H9 (cell line): Measurements from ENCODE around the gene SLC4A11. TPM values are rescaled to one million over a fixed set of nuclear protein-coding genes. Genes with fewer than 3 reads are reported as not detected.

Source experiments
- DNase-seq: peaks from one replicate; pipeline ENCODE4 v3.0.0-alpha.2; 2017
- H2AFZ ChIP-seq: one replicate; pipeline ENCODE4 v1.6.1; 2013; ENCODE audit warnings: mild to moderate bottlenecking, low read length, control low read depth, moderate library complexity
- H2AK5ac ChIP-seq: 2 replicates; pipeline ENCODE4 v1.6.1; 2013; ENCODE audit warnings: low read length, control low read depth, mixed read lengths; ENCODE audit not compliant: insufficient read length
- H2BK120ac ChIP-seq: one replicate; pipeline ENCODE4 v1.6.1; 2013; ENCODE audit warnings: low read depth, mild to moderate bottlenecking, low read length, control low read depth, inconsistent platforms; ENCODE audit not compliant: poor library complexity, severe bottlenecking
- H2BK12ac ChIP-seq: 2 replicates; pipeline ENCODE4 v1.6.1; 2013; ENCODE audit warnings: low read length, control low read depth, mixed read lengths, low read depth; ENCODE audit not compliant: insufficient read length
- H2BK15ac ChIP-seq: 2 replicates; pipeline ENCODE4 v1.6.1; 2013; ENCODE audit warnings: low read depth, low read length, control low read depth
- H2BK20ac ChIP-seq: one replicate; pipeline ENCODE4 v1.6.1; 2013; ENCODE audit warnings: low read depth, mild to moderate bottlenecking, low read length, control low read depth, inconsistent platforms; ENCODE audit not compliant: poor library complexity, severe bottlenecking
- H2BK5ac ChIP-seq: 2 replicates; pipeline ENCODE4 v1.6.1; 2013; ENCODE audit warnings: low read length, control low read depth, mixed read lengths; ENCODE audit not compliant: insufficient read length
- H3K14ac ChIP-seq: 2 replicates; pipeline ENCODE4 v1.6.1; 2013; ENCODE audit warnings: low read length, control low read depth; ENCODE audit not compliant: insufficient read depth
- H3K18ac ChIP-seq: 2 replicates; pipeline ENCODE4 v1.6.1; 2013; ENCODE audit warnings: low read depth, mild to moderate bottlenecking, mixed read lengths, low read length, control low read depth; ENCODE audit not compliant: insufficient read length
- H3K23ac ChIP-seq: 2 replicates; pipeline ENCODE4 v1.6.1; 2013; ENCODE audit warnings: low read length, control low read depth, mixed read lengths, low read depth; ENCODE audit not compliant: insufficient read length
- H3K23me2 ChIP-seq: 2 replicates; pipeline ENCODE4 v1.6.1; 2013; ENCODE audit warnings: low read depth, mild to moderate bottlenecking, mixed read lengths, low read length, control low read depth; ENCODE audit not compliant: insufficient read length, poor library complexity, severe bottlenecking
- H3K27ac ChIP-seq: 2 replicates; pipeline ENCODE4 v1.5.1; 2013; ENCODE audit warnings: low read length, control low read depth, mixed read lengths, low read depth; ENCODE audit not compliant: insufficient read length
- H3K27me3 ChIP-seq: 2 replicates; pipeline ENCODE4 v1.6.1; 2013; ENCODE audit warnings: low read length, control low read depth, inconsistent platforms; ENCODE audit not compliant: insufficient read depth
- H3K4ac ChIP-seq: 2 replicates; pipeline ENCODE4 v1.6.1; 2013; ENCODE audit warnings: low read depth, mild to moderate bottlenecking, control low read depth, inconsistent platforms, low read length, moderate library complexity
- H3K4me1 ChIP-seq: 2 replicates; pipeline ENCODE4 v1.6.1; 2013; ENCODE audit warnings: low read length, control low read depth, inconsistent platforms; ENCODE audit not compliant: insufficient read depth
- H3K4me2 ChIP-seq: 2 replicates; pipeline ENCODE4 v1.6.1; 2013; ENCODE audit warnings: low read length, control low read depth, mixed read lengths; ENCODE audit not compliant: insufficient read length, insufficient read depth
- H3K56ac ChIP-seq: 2 replicates; pipeline ENCODE4 v1.6.1; 2013; ENCODE audit warnings: low read depth, mild to moderate bottlenecking, mixed read lengths, low read length, control low read depth; ENCODE audit not compliant: insufficient read length
- H3K79me1 ChIP-seq: 2 replicates; pipeline ENCODE4 v1.6.1; 2013; ENCODE audit warnings: low read depth, mild to moderate bottlenecking, moderate library complexity, low read length, control low read depth, inconsistent platforms; ENCODE audit not compliant: insufficient read depth, poor library complexity, severe bottlenecking
- H3K79me2 ChIP-seq: 2 replicates; pipeline ENCODE4 v1.6.1; 2013; ENCODE audit warnings: low read length, control low read depth, inconsistent platforms; ENCODE audit not compliant: insufficient read depth
- H3K9ac ChIP-seq: 2 replicates; pipeline ENCODE4 v1.6.1; 2013; ENCODE audit warnings: low read length, control low read depth, mixed read lengths; ENCODE audit not compliant: insufficient read length; ENCODE audit errors: extremely low read depth
- H3K9me3 ChIP-seq: one replicate; pipeline ENCODE4 v1.6.1; 2013; ENCODE audit warnings: low read depth, low read length, inconsistent platforms; ENCODE audit not compliant: control insufficient read depth
- H3T11ph ChIP-seq: one replicate; pipeline ENCODE4 v1.6.1; 2013; ENCODE audit warnings: mild to moderate bottlenecking, low read length, control low read depth, inconsistent platforms
- H4K20me1 ChIP-seq: one replicate; pipeline ENCODE4 v1.6.1; 2013; ENCODE audit not compliant: control insufficient read depth, insufficient read length, insufficient read depth
- H4K5ac ChIP-seq: 2 replicates; pipeline ENCODE4 v1.6.1; 2013; ENCODE audit warnings: low read depth, mild to moderate bottlenecking, mixed read lengths, low read length, control low read depth; ENCODE audit not compliant: insufficient read length
- H4K8ac ChIP-seq: replicated peaks from 2 replicates; pipeline ENCODE4 v1.6.1; 2013; ENCODE audit warnings: low read length, control low read depth, mixed read lengths, low read depth; ENCODE audit not compliant: insufficient read length
- H4K91ac ChIP-seq: 2 replicates; pipeline ENCODE4 v1.6.1; 2013; ENCODE audit warnings: low read depth, mild to moderate bottlenecking, moderate library complexity, mixed read lengths, low read length, control low read depth; ENCODE audit not compliant: insufficient read length
- H3K27ac Mint-ChIP-seq, 3 experiments: 2 replicates in 2 of 3; 3 replicates in 1 of 3; pipeline ENCODE4 v1.8.0; 2020 to 2021; ENCODE audit warnings: mixed read lengths in 3 of 3, mild to moderate bottlenecking in 1 of 3, moderate library complexity in 1 of 3
- H3K27me3 Mint-ChIP-seq: 2 replicates; pipeline ENCODE4 v1.8.0; 2021; ENCODE audit warnings: low read depth, mild to moderate bottlenecking, moderate library complexity, mixed read lengths
- H3K36me3 Mint-ChIP-seq, 3 experiments: 2 replicates in 2 of 3; 3 replicates in 1 of 3; pipeline ENCODE4 v1.8.0; 2020 to 2021; ENCODE audit warnings: low read depth in 3 of 3, mixed read lengths in 3 of 3; ENCODE audit not compliant: insufficient read depth in 1 of 3
- H3K4me1 Mint-ChIP-seq, 2 experiments: 2 replicates each; pipeline ENCODE4 v1.8.0; 2020; ENCODE audit warnings: mixed read lengths in 2 of 2
- H3K4me3 Mint-ChIP-seq, 2 experiments: 2 replicates in 1 of 2; 3 replicates in 1 of 2; pipeline ENCODE4 v1.8.0; 2020 to 2021; ENCODE audit warnings: mild to moderate bottlenecking in 2 of 2, mixed read lengths in 2 of 2, moderate library complexity in 1 of 2
- H3K9me3 Mint-ChIP-seq, 2 experiments: 2 replicates in 1 of 2; 3 replicates in 1 of 2; pipeline ENCODE4 v1.8.0; 2020; ENCODE audit warnings: mild to moderate bottlenecking in 2 of 2, mixed read lengths in 2 of 2, moderate library complexity in 1 of 2
- CTCF ChIP-seq: fragments of 200-600 bp; sonication (generic); conservative IDR thresholded peaks from 3 replicates; pipeline ENCODE4 v1.8.0; 2021; ENCODE audit warnings: antibody characterized with exemption, mild to moderate bottlenecking
- WGBS: extraction: QIAGEN DNeasy Blood & Tissue Kit; methylation state at CpG from one replicate; pipeline ENCODE4 v1.1.7; 2013; ENCODE audit warnings: missing lambda C conversion rate, low lambda C conversion rate, mixed read lengths; ENCODE audit not compliant: insufficient read length; ENCODE audit errors: extremely low coverage; 5-methylcytosine and 5-hydroxymethylcytosine counted together
- total RNA-seq: library from RNA; stranded (reverse); gene quantifications from 2 replicates; pipeline ENCODE4 v1.2.1, GENCODE V29; 2021

The SLC4A11 gene
- total RNA-seq, 1 experiment from 2014 or later: 29.4 TPM

GRCh38 chr20:3283222-3283820, 44.3 kb upstream of the SLC4A11 start:
- H3K4me3 Mint-ChIP-seq: no peak overlapping the region

More at GRCh38 chr20:3283222-3283820, 44.3 kb upstream of the SLC4A11 start:
- H2BK15ac ChIP-seq: no peak overlapping the region
- Mint-ChIP-seq H3K4me1 (peaks cover 8 to 14% of the 10 kb centered on the region in 2 experiments), H3K27ac (peak overlapping the region in 2 of 3 experiments; percentile 4 to 81; a peak in 3 of 7 replicates), H3K36me3 (peaks cover 0 to 10% (median 5%) of the 10 kb centered on the region in 3 experiments; a peak in 3 of 7 replicates), H3K9me3 (no peaks in the 10 kb centered on the region), H3K27me3 (no peaks in the 10 kb centered on the region)
- H2BK12ac ChIP-seq: no peak overlapping the region
- H2BK5ac ChIP-seq: no peak overlapping the region
- no peak overlapping the region for H3K18ac ChIP-seq
- no peak overlapping the region for H3K14ac ChIP-seq
- H3K27me3 ChIP-seq: no peaks in the 10 kb centered on the region
- no peak overlapping the region for H3K4ac ChIP-seq
- no peaks in the 10 kb centered on the region for H3K79me2 ChIP-seq
- H3K79me1 ChIP-seq: no peaks in the 10 kb centered on the region
- no peak overlapping the region for H3K9ac ChIP-seq
- no peak overlapping the region for H2BK20ac ChIP-seq
- H3K4me1 ChIP-seq: peaks cover 5% of the 10 kb centered on the region
- H2AK5ac ChIP-seq: no peak overlapping the region
- no peak overlapping the region for H4K5ac ChIP-seq
- no CpG with 5 or more reads among the region's 7 CpGs for WGBS
- H2AFZ ChIP-seq: no peak overlapping the region
- H4K91ac ChIP-seq: no peak overlapping the region
- H3K56ac ChIP-seq: no peak overlapping the region
- no peaks in the 10 kb centered on the region for H4K20me1 ChIP-seq
- H3T11ph ChIP-seq: no peak overlapping the region
- TF ChIP-seq CTCF: no peak
- no peaks in the 10 kb centered on the region for H3K9me3 ChIP-seq
- H4K8ac ChIP-seq: no peak overlapping the region
- H3K23me2 ChIP-seq: no peaks in the 10 kb centered on the region
- no peak for DNase-seq
- no peak overlapping the region for H3K23ac ChIP-seq
- no peak overlapping the region for H3K4me2 ChIP-seq
- H3K27ac ChIP-seq: no peak overlapping the region
- H2BK120ac ChIP-seq: no peak overlapping the region
